Left ventricle myocardium superior (tissue), 1 donor: ENCODE measurements around the gene ZSCAN25. TPM values are rescaled to one million over a fixed set of nuclear protein-coding genes. Genes with fewer than 3 reads are reported as not detected.

Experiments used
- ATAC-seq: fragments of 200-7000 bp; cut with Tn5 transposase; one replicate; pipeline ENCODE4 v1.9.1; 2020; ENCODE audit warnings: mild to moderate bottlenecking, moderate library complexity
- DNase-seq: peaks from one replicate; pipeline ENCODE4 v3.0.0-alpha.2; 2020
- intact Hi-C: fragments of 100-400 bp; cut with micrococcal nuclease; formaldehyde crosslinking; loops from one replicate; pipeline ENCODE4 v1.11.0; 2022
- total RNA-seq: library from RNA; stranded (reverse); fragmentation: NEBNext Ultra II Directional; extraction: Animal tissue kit (Norgen Biotek cat#: 25700); gene quantifications from one replicate; pipeline ENCODE4 v1.2.1, GENCODE V29; 2021
- donor health status: DM: no; HTN: yes; CAD: no; lungs with severe emphysema.

The ZSCAN25 gene
- total RNA-seq, 1 donor from 2014 or later = 8.3 TPM

DNA sequence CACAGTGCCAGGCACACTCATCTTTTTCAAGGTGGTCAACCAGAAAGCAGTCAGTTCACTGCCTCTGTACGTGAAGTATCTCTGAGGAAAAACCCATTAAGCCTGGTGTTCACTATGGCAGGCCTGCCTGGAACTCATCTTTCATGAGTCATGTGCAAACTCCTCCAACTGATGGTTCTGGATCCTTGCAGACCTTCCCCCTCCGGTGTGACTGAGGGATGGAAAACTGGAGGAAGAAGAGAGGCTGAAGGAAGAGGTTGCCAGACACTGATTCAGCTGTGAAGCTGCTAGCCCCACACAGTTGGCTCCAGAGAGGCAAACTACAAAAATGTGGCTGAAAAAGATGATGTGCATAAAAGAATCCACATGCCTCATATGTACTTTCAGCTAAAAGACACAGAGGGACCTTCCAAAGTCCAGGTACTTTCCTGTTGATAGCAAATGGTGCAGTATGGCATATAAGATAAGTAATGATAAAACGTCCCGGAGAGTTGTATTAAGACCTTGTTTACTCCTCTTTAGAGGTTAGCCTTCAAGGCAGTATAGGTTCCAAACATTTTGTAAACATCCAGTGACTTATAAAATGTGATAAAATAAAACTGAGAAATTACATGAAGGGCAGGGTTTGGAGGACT is 60.4 kb downstream of the ZSCAN25 start:
- intact Hi-C loops = no loop called here
- DNase-seq (no peak), ATAC-seq (no peak)

DNA sequence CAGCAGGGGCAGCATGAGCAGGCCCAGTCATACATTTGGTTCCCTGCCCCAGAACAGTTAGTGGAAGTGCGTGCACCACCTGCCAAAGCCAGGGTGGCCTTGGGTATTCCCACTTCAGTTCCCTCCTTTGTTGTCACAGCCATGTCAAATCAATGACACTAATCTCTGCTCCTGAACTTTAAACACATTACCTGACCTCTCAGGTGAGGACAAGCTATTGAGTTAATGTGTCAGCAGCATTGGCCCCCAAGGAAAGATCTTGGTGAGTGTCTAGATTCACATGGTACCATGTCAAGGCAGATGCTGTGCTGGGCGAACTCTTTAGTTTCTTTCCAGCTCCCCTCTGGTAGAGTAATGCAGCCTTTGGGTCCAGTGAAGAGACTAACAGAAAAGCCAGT is 60.9 kb downstream of the ZSCAN25 start:
- intact Hi-C loops = no loop called here
- no peak for DNase-seq
- no peak for ATAC-seq

DNA sequence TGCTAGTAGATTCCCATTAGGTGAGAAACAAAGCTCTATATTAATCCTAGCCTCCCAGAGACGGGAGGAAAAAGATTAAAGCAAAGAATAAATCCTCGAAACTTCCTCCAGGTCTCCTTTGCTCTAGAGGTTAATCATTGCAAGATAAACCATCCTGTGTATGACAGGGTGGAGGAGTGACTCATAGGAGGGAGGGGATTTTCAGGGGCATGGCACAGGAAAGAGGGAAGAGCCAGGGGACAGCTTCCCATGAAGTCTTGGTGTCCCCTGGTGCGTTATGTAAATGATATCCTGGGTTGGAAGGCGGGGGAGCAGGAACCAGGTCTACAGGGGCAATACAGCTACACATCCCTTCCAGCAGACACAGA is 62.3 kb downstream of the ZSCAN25 start:
- intact Hi-C loops = no loop called here
- ATAC-seq = no peak
- no peak for DNase-seq

DNA sequence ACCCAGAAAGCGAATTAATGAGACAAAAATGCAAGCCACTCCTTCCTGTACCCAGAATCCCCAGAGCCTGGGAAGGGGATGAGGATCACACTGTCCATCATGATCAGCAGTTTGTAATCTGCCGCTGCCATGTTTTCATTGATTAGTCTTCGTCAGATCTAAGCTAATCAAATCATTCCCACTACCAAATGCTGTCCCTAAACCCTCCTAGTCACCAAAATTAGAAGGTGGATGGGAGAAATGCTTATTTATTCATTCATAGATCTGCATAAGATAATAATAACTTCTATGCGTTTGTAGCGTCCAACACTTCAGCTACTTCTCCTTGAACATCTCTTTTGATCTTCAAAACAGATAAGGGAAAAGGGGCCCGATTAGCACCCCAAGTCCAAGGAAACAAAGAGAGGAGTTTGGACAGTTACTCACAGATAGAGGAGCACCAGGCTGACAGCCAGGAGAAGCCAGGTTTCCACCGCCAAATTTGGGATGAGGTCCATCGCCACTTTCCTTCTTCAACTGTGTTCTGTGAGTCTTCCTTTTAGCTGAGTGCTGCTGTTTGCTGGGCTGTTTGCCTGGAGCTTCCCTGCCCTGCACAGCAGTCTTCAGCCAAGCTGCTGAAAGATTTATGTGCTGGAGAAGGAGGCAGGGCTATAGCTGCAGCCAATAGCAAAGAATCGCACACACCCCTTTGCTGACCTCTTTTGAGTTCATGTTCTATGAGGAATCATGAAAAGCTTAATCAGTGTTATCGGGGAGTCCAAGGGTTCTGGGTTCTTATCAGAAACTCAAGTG is 62.9 kb downstream of the ZSCAN25 start, which contains the start of gene CYP3A5:
Gene CYP3A5 (minus strand): TSS at position 597 of the 792 bp plus-strand sequence. CDS start 100 bp downstream, at position 497.
- intact Hi-C loops = no loop called here
- ATAC-seq (peak; percentile 59), DNase-seq (no peak)

Other genes with a start within 250 kb of the ZSCAN25 start
- gene ARPC1B, start 242.2 kb upstream of the ZSCAN25 start, total RNA-seq = 38.7 TPM
- 97.2 TPM for gene PDAP1, start 208.3 kb upstream of the ZSCAN25 start, total RNA-seq
- 36.0 TPM for gene BUD31, start 208.0 kb upstream of the ZSCAN25 start, total RNA-seq
- 3.1 TPM for gene PTCD1, start 178.1 kb upstream of the ZSCAN25 start, total RNA-seq
- 19.8 TPM for gene CPSF4, start 178.0 kb upstream of the ZSCAN25 start, total RNA-seq
- 883 TPM for gene ATP5MF, start 150.8 kb upstream of the ZSCAN25 start, total RNA-seq
- gene ZNF789, start 144.1 kb upstream of the ZSCAN25 start, total RNA-seq = 2.9 TPM
- 17.4 TPM for gene ZNF394, start 116.7 kb upstream of the ZSCAN25 start, total RNA-seq
- 6.3 TPM for gene ZKSCAN5, start 112.3 kb upstream of the ZSCAN25 start, total RNA-seq
- 7.0 TPM for gene FAM200A, start 64.8 kb upstream of the ZSCAN25 start, total RNA-seq
- 30.0 TPM for gene ZNF655, start 58.3 kb upstream of the ZSCAN25 start, total RNA-seq
- gene TMEM225B, start 18.7 kb upstream of the ZSCAN25 start, total RNA-seq = not detected
- gene CYP3A5, start 63.0 kb downstream of the ZSCAN25 start, total RNA-seq = 0.25 TPM
- gene CYP3A7, start 118.2 kb downstream of the ZSCAN25 start, total RNA-seq = not detected
- not detected for gene CYP3A4, start 167.2 kb downstream of the ZSCAN25 start, total RNA-seq
- gene CYP3A43, start 211.1 kb downstream of the ZSCAN25 start, total RNA-seq = not detected